H1 (cell line): ENCODE measurements around the gene KLHL24. TPM values are rescaled to one million over a fixed set of nuclear protein-coding genes. Genes with fewer than 3 reads are reported as not detected.
A peak's percentile ranks its signal among the peaks of the same experiment; 100 is the strongest.

Experiments used
- CTCF ChIA-PET: fragments of 300-600 bp; sonication (Branson Sonifier 250); formaldehyde crosslinking; loops from one replicate; lab custom pipeline; 2021; ENCODE audit not compliant: partially characterized antibody; lab: Charles Lee
- POLR2A ChIA-PET: fragments of 300-600 bp; sonication (Branson Sonifier 250); formaldehyde crosslinking; loops from one replicate; lab custom pipeline; 2021; ENCODE audit warnings: inconsistent platforms; ENCODE audit not compliant: partially characterized antibody; lab: Charles Lee
- DNase-seq, 2 experiments: peaks; one replicate each; pipeline versions ENCODE4 v3.0.0 to v3.0.0-alpha.2; 2010 to 2022; ENCODE audit warnings: low spot score in 2 of 2, low read depth in 1 of 2, mixed read lengths in 1 of 2
- FAIRE-seq: peaks from 2 replicates; lab custom pipeline; 2011; peaks lifted over from hg19 to GRCh38; lab: Jason Lieb, UNC
- H2AFZ ChIP-seq: 2 replicates; pipeline ENCODE4 v1.8.1; 2012; ENCODE audit warnings: low read length, inconsistent platforms
- H2AK5ac ChIP-seq: 2 replicates; pipeline ENCODE4 v1.6.1; 2013; ENCODE audit warnings: low read depth, low read length
- H2BK120ac ChIP-seq: replicated peaks from 2 replicates; pipeline ENCODE3; 2013; ENCODE audit warnings: low read depth, low read length, inconsistent platforms
- H2BK12ac ChIP-seq: 2 replicates; pipeline ENCODE4 v1.6.1; 2013; ENCODE audit warnings: low read depth, low read length
- H2BK15ac ChIP-seq: 2 replicates; pipeline ENCODE4 v1.6.1; 2013; ENCODE audit warnings: low read length
- H2BK20ac ChIP-seq: 2 replicates; pipeline ENCODE4 v1.6.1; 2013; ENCODE audit warnings: low read length
- H2BK5ac ChIP-seq: 2 replicates; pipeline ENCODE4 v1.6.1; 2013; ENCODE audit warnings: low read depth, low read length
- H3K14ac ChIP-seq: 2 replicates; pipeline ENCODE4 v1.6.1; 2013; ENCODE audit warnings: inconsistent platforms; ENCODE audit not compliant: insufficient read length
- H3K18ac ChIP-seq: 2 replicates; pipeline ENCODE4 v1.6.1; 2013; ENCODE audit warnings: low read length; ENCODE audit errors: extremely low read depth
- H3K23ac ChIP-seq: 2 replicates; pipeline ENCODE4 v1.6.1; 2013; ENCODE audit warnings: inconsistent platforms; ENCODE audit not compliant: insufficient read length
- H3K23me2 ChIP-seq: 2 replicates; pipeline ENCODE4 v1.6.1; 2013; ENCODE audit warnings: low read depth, low read length
- H3K27ac ChIP-seq: 2 replicates; pipeline ENCODE4 v1.6.1; 2011; ENCODE audit warnings: low read depth, low read length, inconsistent platforms
- H3K27me3 ChIP-seq, 4 experiments: replicated peaks in 1 of 4; 1 replicate in 1 of 4; 2 replicates in 3 of 4; pipeline versions ENCODE4 v1.6.1 to v1.8.1; 2011 to 2013; ENCODE audit warnings: low read length in 3 of 4, mild to moderate bottlenecking in 3 of 4, inconsistent platforms in 2 of 4, mixed read lengths in 2 of 4, moderate library complexity in 1 of 4; ENCODE audit not compliant: control insufficient read depth in 3 of 4, insufficient read depth in 3 of 4; ENCODE audit errors: extremely low read depth in 1 of 4
- H3K36me3 ChIP-seq, 4 experiments: 2 replicates each; pipeline versions ENCODE4 v1.6.1 to v1.8.1; 2011 to 2013; ENCODE audit warnings: mild to moderate bottlenecking in 4 of 4, low read length in 3 of 4, moderate library complexity in 2 of 4, control low read depth in 1 of 4, inconsistent platforms in 1 of 4; ENCODE audit not compliant: insufficient read depth in 4 of 4, control insufficient read depth in 2 of 4
- H3K4ac ChIP-seq: replicated peaks from 2 replicates; pipeline ENCODE3; 2013; ENCODE audit warnings: low read length, low read depth, mixed read lengths, inconsistent platforms; ENCODE audit not compliant: insufficient read length
- H3K4me1 ChIP-seq, 4 experiments: replicated peaks in 1 of 4; 1 replicate in 1 of 4; 2 replicates in 3 of 4; pipeline versions ENCODE4 v1.6.1 to v1.8.1; 2011 to 2013; ENCODE audit warnings: low read length in 3 of 4, inconsistent platforms in 2 of 4, mixed read lengths in 1 of 4; ENCODE audit not compliant: insufficient read depth in 4 of 4, control insufficient read depth in 3 of 4
- H3K4me2 ChIP-seq, 2 experiments: 2 replicates each; pipeline versions ENCODE4 v1.6.1 to v1.8.1; 2011 to 2013; ENCODE audit warnings: low read depth in 2 of 2, low read length in 2 of 2, control low read depth in 1 of 2, inconsistent platforms in 1 of 2, mild to moderate bottlenecking in 1 of 2; ENCODE audit not compliant: insufficient read depth in 1 of 2
- H3K4me3 ChIP-seq, 4 experiments: fragments of 200-600, 300-600 bp in 1 of 4; sonication (generic), shearing (Covaris generic), sonication (Bioruptor Twin) in 1 of 4; 2 replicates each; pipeline versions ENCODE4 v1.5.1 to v1.8.1; 2011 to 2016; ENCODE audit warnings: low read length in 4 of 4, low read depth in 3 of 4, control low read depth in 2 of 4, inconsistent platforms in 2 of 4, mild to moderate bottlenecking in 2 of 4, mixed read lengths in 1 of 4, moderate library complexity in 1 of 4; ENCODE audit not compliant: insufficient read depth in 2 of 4; ENCODE audit errors: extremely low read depth in 1 of 4
- H3K56ac ChIP-seq: replicated peaks from 2 replicates; pipeline ENCODE3; 2013; ENCODE audit warnings: low read depth, mild to moderate bottlenecking, mixed read lengths, low read length, inconsistent platforms; ENCODE audit not compliant: insufficient read length
- H3K79me1 ChIP-seq: 2 replicates; pipeline ENCODE4 v1.6.1; 2013; ENCODE audit warnings: low read depth, low read length, control low read depth
- H3K79me2 ChIP-seq, 2 experiments: 2 replicates each; pipeline versions ENCODE4 v1.6.1 to v1.8.1; 2012 to 2013; ENCODE audit warnings: low read length in 2 of 2, mild to moderate bottlenecking in 2 of 2, inconsistent platforms in 1 of 2; ENCODE audit not compliant: insufficient read depth in 2 of 2, control insufficient read depth in 1 of 2
- H3K9ac ChIP-seq, 4 experiments: replicated peaks in 1 of 4; 1 replicate in 1 of 4; 2 replicates in 3 of 4; pipeline versions ENCODE4 v1.6.1 to v1.8.1; 2011 to 2013; ENCODE audit warnings: low read depth in 3 of 4, low read length in 3 of 4, control low read depth in 2 of 4, mild to moderate bottlenecking in 2 of 4, moderate library complexity in 2 of 4, inconsistent platforms in 1 of 4; ENCODE audit errors: extremely low read depth in 1 of 4
- H3K9me3 ChIP-seq, 2 experiments: 2 replicates each; pipeline versions ENCODE4 v1.6.1 to v1.8.1; 2012 to 2013; ENCODE audit warnings: mild to moderate bottlenecking in 2 of 2, moderate library complexity in 2 of 2, control low read depth in 1 of 2, inconsistent platforms in 1 of 2, low read depth in 1 of 2, low read length in 1 of 2, mixed read lengths in 1 of 2; ENCODE audit not compliant: insufficient read depth in 2 of 2
- H4K20me1 ChIP-seq, 2 experiments: replicated peaks in 1 of 2; 2 replicates each; pipeline versions ENCODE3 to v1.8.1; 2011 to 2013; ENCODE audit warnings: inconsistent platforms in 2 of 2, low read length in 2 of 2, mild to moderate bottlenecking in 1 of 2; ENCODE audit not compliant: insufficient read depth in 2 of 2, control insufficient read depth in 1 of 2
- H4K5ac ChIP-seq: 2 replicates; pipeline ENCODE4 v1.6.1; 2013; ENCODE audit warnings: low read length, low read depth, mixed read lengths, inconsistent platforms; ENCODE audit not compliant: insufficient read length
- H4K8ac ChIP-seq: 2 replicates; pipeline ENCODE4 v1.8.0; 2013; ENCODE audit warnings: mild to moderate bottlenecking, moderate library complexity, low read length, inconsistent platforms; ENCODE audit not compliant: insufficient read depth; ENCODE audit errors: extremely low read depth
- H4K91ac ChIP-seq: replicated peaks from 2 replicates; pipeline ENCODE3; 2013; ENCODE audit warnings: low read length, mixed read lengths, inconsistent platforms; ENCODE audit not compliant: insufficient read length
- HDAC2 ChIP-seq, 2 experiments: fragments of 300-600 bp in 1 of 2; sonication (generic) in 1 of 2; IDR thresholded peaks; 2 replicates each; pipeline ENCODE4 v1.6.1; 2011 to 2012; ENCODE audit warnings: low read depth in 2 of 2, low read length in 2 of 2, mild to moderate bottlenecking in 2 of 2, moderate library complexity in 2 of 2, borderline replicate concordance in 1 of 2, inconsistent platforms in 1 of 2
- NANOG ChIP-seq: IDR thresholded peaks from 2 replicates; pipeline ENCODE4 v1.6.1; 2011; ENCODE audit warnings: low read length, low read depth, mild to moderate bottlenecking, inconsistent platforms; ENCODE audit not compliant: insufficient read depth, poor library complexity, severe bottlenecking
- POLR2A ChIP-seq, 2 experiments: IDR thresholded peaks; 1 replicate in 1 of 2; 2 replicates in 1 of 2; pipeline ENCODE4 v1.6.1; 2011; ENCODE audit warnings: low read depth in 2 of 2, low read length in 2 of 2, mild to moderate bottlenecking in 2 of 2; ENCODE audit errors: control extremely low read depth in 1 of 2
- RAD21 ChIP-seq, 2 experiments: IDR thresholded peaks in 1 of 2; conservative IDR thresholded peaks in 1 of 2; 2 replicates each; pipeline ENCODE4 v1.6.1; 2011; ENCODE audit warnings: low read depth in 2 of 2, low read length in 2 of 2, improper control_type of control experiment in 1 of 2, inconsistent platforms in 1 of 2, mild to moderate bottlenecking in 1 of 2, moderate library complexity in 1 of 2
- WGBS, 2 experiments: shearing (Covaris generic) in 1 of 2; methylation state at CpG; one replicate each; pipeline versions ENCODE4 v1.1.6 to v1.1.7; 2013 to 2015; ENCODE audit warnings: low lambda C conversion rate in 2 of 2, mixed read lengths in 2 of 2, inconsistent platforms in 1 of 2, low coverage in 1 of 2, missing lambda C conversion rate in 1 of 2; ENCODE audit not compliant: insufficient replicate concordance in 2 of 2, insufficient coverage in 1 of 2, insufficient read length in 1 of 2; ENCODE audit errors: extremely low coverage in 1 of 2, missing lambda C conversion rate in 1 of 2; 5-methylcytosine and 5-hydroxymethylcytosine counted together
- long read RNA-seq, 2 experiments: library from RNA in 1 of 2; library from capped mRNA in 1 of 2; stranded (forward); transcript quantifications; one replicate each; pipeline ENCODE4 v2.0.0, GENCODE V29; 2021; ENCODE audit warnings: inconsistent platforms in 1 of 2
- polyA minus RNA-seq, 3 experiments: library from RNA; depleted of rRNA, polyadenylated mRNA; stranded (reverse); fragments of >200 nt; gene quantifications; 1 replicate in 2 of 3; 2 replicates in 1 of 3; pipeline ENCODE4 v1.2.3, GENCODE V29; 2011
- polyA plus RNA-seq, 7 experiments: library from polyadenylated mRNA; depleted of rRNA in 3 of 7; stranded (reverse) in 5 of 7; unstranded in 2 of 7; fragments of >200 nt in 5 of 7; fragments of 200-250 nt in 2 of 7; gene quantifications; 1 replicate in 5 of 7; 2 replicates in 1 of 7; 4 replicates in 1 of 7; pipeline versions ENCODE4 v1.2.1 to v1.2.3, GENCODE V29; 2011 to 2013; ENCODE audit warnings: missing spikeins in 2 of 7, mixed read lengths in 2 of 7
- total RNA-seq: library from RNA; stranded (reverse); fragmentation: NEBNext Ultra II Directional; extraction: Animal tissue kit (Norgen Biotek cat#: 25700); gene quantifications from 2 replicates; pipeline ENCODE4 v1.2.1, GENCODE V29; 2021

Gene KLHL24, protein sequence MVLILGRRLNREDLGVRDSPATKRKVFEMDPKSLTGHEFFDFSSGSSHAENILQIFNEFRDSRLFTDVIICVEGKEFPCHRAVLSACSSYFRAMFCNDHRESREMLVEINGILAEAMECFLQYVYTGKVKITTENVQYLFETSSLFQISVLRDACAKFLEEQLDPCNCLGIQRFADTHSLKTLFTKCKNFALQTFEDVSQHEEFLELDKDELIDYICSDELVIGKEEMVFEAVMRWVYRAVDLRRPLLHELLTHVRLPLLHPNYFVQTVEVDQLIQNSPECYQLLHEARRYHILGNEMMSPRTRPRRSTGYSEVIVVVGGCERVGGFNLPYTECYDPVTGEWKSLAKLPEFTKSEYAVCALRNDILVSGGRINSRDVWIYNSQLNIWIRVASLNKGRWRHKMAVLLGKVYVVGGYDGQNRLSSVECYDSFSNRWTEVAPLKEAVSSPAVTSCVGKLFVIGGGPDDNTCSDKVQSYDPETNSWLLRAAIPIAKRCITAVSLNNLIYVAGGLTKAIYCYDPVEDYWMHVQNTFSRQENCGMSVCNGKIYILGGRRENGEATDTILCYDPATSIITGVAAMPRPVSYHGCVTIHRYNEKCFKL
- total RNA-seq (33.5 and 36.2 TPM in 2 replicates), polyA plus RNA-seq (2011; rRNA removed) (11.2 and 12.5 TPM in 2 replicates), polyA minus RNA-seq (2011; rRNA and poly(A)+ RNA removed) (66.1 and 75.7 TPM in 2 replicates)
- 14.2 TPM for polyA plus RNA-seq (2011; cell fraction: cytosol; rRNA removed)
- polyA plus RNA-seq (2011; cell fraction: nucleus; rRNA removed): 7.8 TPM
- polyA plus RNA-seq (2012, experiment 1 of 2): 11.8 to 14.7 TPM (median 12.9 TPM) in 4 replicates
- polyA plus RNA-seq (2012, experiment 2 of 2): 2.4 TPM
- polyA plus RNA-seq (2013, experiment 1 of 2): 10.6 TPM
- polyA plus RNA-seq (2013, experiment 2 of 2): 9.7 TPM
- 33.3 TPM for polyA minus RNA-seq (2011; cell fraction: cytosol; rRNA and poly(A)+ RNA removed)
- 57.9 TPM for polyA minus RNA-seq (2011; cell fraction: nucleus; rRNA and poly(A)+ RNA removed)
- long read RNA-seq, experiment 1, partial matches to known transcripts: 6 of 17 reads
- long read RNA-seq, experiment 1, other reads (novel, unspliced or antisense): 9 of 17 reads
- long read RNA-seq, experiment 2, transcript KLHL24-201 (8 exons, 2,345 nt): major isoform, 7 of 10 reads
- long read RNA-seq, experiment 2, partial matches to known transcripts: 0 of 10 reads
- long read RNA-seq, experiment 2, other reads (novel, unspliced or antisense): 3 of 10 reads

DNA sequence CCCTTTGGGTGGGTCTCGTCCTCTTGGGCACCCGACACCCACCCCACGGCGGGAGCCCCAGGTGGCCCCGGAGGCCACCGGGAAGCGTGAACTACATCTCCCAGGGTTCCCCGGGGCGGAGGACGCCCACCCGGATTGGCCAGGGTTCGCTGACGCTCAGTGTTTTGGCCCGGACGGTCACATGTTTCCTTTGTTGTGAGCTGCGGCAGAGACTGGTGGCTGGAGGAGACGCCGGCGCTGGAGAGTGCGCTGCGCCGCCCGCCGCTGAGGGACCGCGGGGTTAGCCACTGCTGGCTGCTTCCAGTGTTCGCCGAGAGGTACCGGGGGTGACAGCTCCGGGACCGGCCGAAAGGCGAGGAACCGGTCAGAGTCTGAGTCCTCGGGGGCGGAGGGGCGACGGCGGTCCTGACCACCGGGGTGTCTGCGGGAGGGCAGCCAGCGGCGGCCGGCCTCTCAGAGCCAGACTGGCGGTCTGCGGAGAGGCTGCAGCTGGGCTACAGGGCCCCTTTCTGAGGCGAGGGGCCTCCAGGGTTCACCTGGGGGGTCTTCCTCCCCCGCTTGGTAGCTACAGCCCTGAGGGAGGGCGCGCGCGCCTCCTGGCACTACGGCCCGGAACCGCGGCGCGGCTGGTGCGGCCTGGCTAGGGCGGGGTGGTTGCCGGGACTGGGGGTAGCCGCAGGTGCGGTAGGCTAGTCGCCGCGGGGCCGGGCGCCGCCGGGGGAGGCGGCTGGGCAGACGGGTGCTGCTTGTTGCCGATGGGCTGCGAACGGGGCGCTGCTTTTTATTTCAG lies at the start of gene KLHL24:
Gene KLHL24 (plus strand): TSS at position 193 of the 790 bp plus-strand sequence. CDS start 14,734 bp downstream, outside the sequence.
- Histone ChIP-seq H3K56ac (peak within 1 kb of the TSS; percentile 46), H3K79me2 (peaks cover 0 to 31% of the 10 kb centered on the region in 2 experiments; a peak in 2 of 4 replicates), H4K91ac (no peak within 1 kb of the TSS), H2BK15ac (no peak within 1 kb of the TSS), H3K4me3 (peak within 1 kb of the TSS; percentile 77 to 96 (median 82)), H3K23me2 (peaks cover 2% of the 10 kb centered on the region; the same call in 1 of the 2 replicates), H2AFZ (peak within 1 kb of the TSS; percentile 98), H2BK20ac (no peak within 1 kb of the TSS), H3K9me3 (no peaks in the 10 kb centered on the region), H4K20me1 (no peaks in the 10 kb centered on the region), H3K4me2 (peak within 1 kb of the TSS; percentile 69 to 77), H3K23ac (no peak within 1 kb of the TSS), H3K14ac (no peak within 1 kb of the TSS), H2BK12ac (no peak within 1 kb of the TSS), H2BK5ac (peak within 1 kb of the TSS; percentile 52; the same call in 1 of the 2 replicates), H3K27me3 (no peaks in the 10 kb centered on the region), H4K5ac (no peak within 1 kb of the TSS), H3K79me1 (no peaks in the 10 kb centered on the region), H3K36me3 (no peaks in the 10 kb centered on the region), H3K4ac (no peak within 1 kb of the TSS), H3K27ac (peak within 1 kb of the TSS; percentile 82), H3K18ac (0 out of 2 replicates have a peak within 1 kb of the TSS, but pooled peaks have one; percentile 40), H3K9ac (peak within 1 kb of the TSS; percentile 77 to 92 (median 90)), H2AK5ac (no peak within 1 kb of the TSS), H3K4me1 (no peaks in the 10 kb centered on the region), H2BK120ac (no peak within 1 kb of the TSS), H4K8ac (peak within 1 kb of the TSS; percentile 97; the same call in 1 of the 2 replicates)
- ChIA-PET POLR2A (interaction anchor here (0.6 to 4.5 kb wide), 16 partner anchors 11 to 208 kb away, joined by 3 to 33 read pairs (median 3); partner anchors contain the start of gene YEATS2), CTCF (interaction anchor here (0.6 to 1.6 kb wide), 5 partner anchors 14 to 447 kb away, joined by 3 to 7 read pairs (median 3); no protein-coding TSS in a partner anchor)
- 1% methylated on average over 70 of the region's 76 CpGs; no CpG with 5 or more reads in 1 of the 2 experiments for WGBS, 2 experiments
- peak; percentile 64 to 92 for DNase-seq
- no peak for FAIRE-seq
- TF ChIP-seq POLR2A (IDR thresholded peaks at IDR 0.05; ENCODE audit: control extremely low read depth in 1 of 2, low read depth in 2 of 2, low read length in 2 of 2): peak; percentile 84 to 93
- TF ChIP-seq NANOG: no peak
- 0 out of 4 replicates have a peak, but pooled peaks of 1 of the 2 experiments have one; percentile 24 for TF ChIP-seq HDAC2 (IDR thresholded peaks at IDR 0.05; ENCODE audit: borderline replicate concordance in 1 of 2, low read depth in 2 of 2, low read length in 2 of 2)
- no peak for TF ChIP-seq RAD21 (IDR thresholded peaks at IDR 0.05 in 1 of 2, conservative IDR thresholded peaks at IDR 0.05 in 1 of 2; ENCODE audit: low read depth in 2 of 2, low read length in 2 of 2)
